K562 (cell line): ENCODE measurements around the gene ZNF774. TPM values are rescaled to one million over a fixed set of nuclear protein-coding genes. Genes with fewer than 3 reads are reported as not detected.

Experiments used
- ATAC-seq: fragments of 200-7000 bp; cut with Tn5 transposase; 3 replicates; pipeline ENCODE4 v1.9.1; 2020; ENCODE audit warnings: moderate library complexity
- BruUV-seq: library from RNA; stranded (reverse); fragments of 400-500 nt; replicated peaks from 2 replicates; lab custom pipeline; 2021; lab: Mats Ljungman, UMichigan
- CTCF ChIA-PET: fragments of 300-600 bp; formaldehyde crosslinking; extraction: SDS; loops from one replicate; lab custom pipeline; 2021; ENCODE audit warnings: low intra/inter-chr PET ratio; lab: Yijun Ruan, JAX
- POLR2A ChIA-PET: fragments of 300-600, 350-650 bp; sonication (Branson Sonifier 250); formaldehyde crosslinking; extraction: SDS; loops from one replicate; lab custom pipeline; 2021; ENCODE audit warnings: antibody characterized with exemption, inconsistent platforms; lab: Yijun Ruan, JAX
- DNase-seq, 4 experiments: peaks; one replicate each; pipeline versions ENCODE4 v3.0.0 to v3.0.0-alpha.2; 2011 to 2018; ENCODE audit warnings: low spot score in 3 of 4, mixed read lengths in 3 of 4; ENCODE audit errors: extremely low read depth in 1 of 4
- FAIRE-seq: peaks from 2 replicates; lab custom pipeline; 2011; peaks lifted over from hg19 to GRCh38; lab: Jason Lieb, UNC
- H2AFZ ChIP-seq: 2 replicates; pipeline ENCODE4 v1.6.0; 2011; ENCODE audit warnings: low read depth, low read length, control low read depth, inconsistent platforms
- H3K27ac ChIP-seq: fragments of 200-600 bp; 3 replicates; pipeline ENCODE4 v1.8.0; 2011; ENCODE audit warnings: low read depth, mild to moderate bottlenecking, control low read depth, inconsistent platforms, low read length, moderate library complexity, mixed read lengths; ENCODE audit errors: extremely low read depth
- H3K27me3 ChIP-seq, 2 experiments: fragments of 300-600 bp in 1 of 2; 2 replicates in 1 of 2; 3 replicates in 1 of 2; pipeline versions ENCODE4 v1.6.0 to v1.8.0; 2011; ENCODE audit warnings: inconsistent platforms in 2 of 2, low read length in 2 of 2, mild to moderate bottlenecking in 1 of 2, mixed read lengths in 1 of 2, moderate library complexity in 1 of 2; ENCODE audit not compliant: control insufficient read depth in 2 of 2, insufficient read depth in 2 of 2
- H3K36me3 ChIP-seq: fragments of 300-600 bp; 3 replicates; pipeline ENCODE4 v1.8.0; 2011; ENCODE audit warnings: mild to moderate bottlenecking, low read length, inconsistent platforms; ENCODE audit not compliant: control insufficient read depth, insufficient read depth
- H3K4me1 ChIP-seq, 2 experiments: fragments of 200-600 bp in 1 of 2; replicated peaks in 1 of 2; 2 replicates in 1 of 2; 3 replicates in 1 of 2; pipeline versions ENCODE4 v1.5.1 to v1.8.0; 2011; ENCODE audit warnings: inconsistent platforms in 2 of 2, low read length in 2 of 2, mild to moderate bottlenecking in 1 of 2, mixed read lengths in 1 of 2, moderate library complexity in 1 of 2; ENCODE audit not compliant: control insufficient read depth in 2 of 2, insufficient read depth in 2 of 2
- H3K4me2 ChIP-seq: 2 replicates; pipeline ENCODE4 v1.6.1; 2011; ENCODE audit warnings: low read length, control low read depth, inconsistent platforms, mixed read lengths; ENCODE audit not compliant: insufficient read depth
- H3K4me3 ChIP-seq: fragments of 200-600 bp; sonication (generic), shearing (Covaris generic); 2 replicates; pipeline ENCODE4 v1.5.1; 2016; ENCODE audit warnings: control low read depth, inconsistent platforms
- H3K79me2 ChIP-seq: fragments of 200-600 bp; 3 replicates; pipeline ENCODE4 v1.8.0; 2011; ENCODE audit warnings: low read length, inconsistent platforms; ENCODE audit not compliant: control insufficient read depth, insufficient read depth
- H3K9ac ChIP-seq, 2 experiments: 2 replicates each; pipeline versions ENCODE4 v1.6.0 to v1.6.1; 2011; ENCODE audit warnings: low read depth in 2 of 2, low read length in 2 of 2, control low read depth in 1 of 2, inconsistent platforms in 1 of 2, mild to moderate bottlenecking in 1 of 2, mixed read lengths in 1 of 2; ENCODE audit not compliant: insufficient read depth in 1 of 2
- H3K9me1 ChIP-seq: one replicate; pipeline ENCODE4 v1.6.0; 2011; ENCODE audit warnings: inconsistent platforms, mild to moderate bottlenecking, low read length, moderate library complexity; ENCODE audit not compliant: control insufficient read depth, insufficient read depth
- H3K9me3 ChIP-seq: replicated peaks from 2 replicates; pipeline ENCODE4 v1.5.1; 2011; ENCODE audit warnings: low read depth, low read length, inconsistent platforms; ENCODE audit not compliant: control insufficient read depth, insufficient read depth
- H4K20me1 ChIP-seq: replicated peaks from 2 replicates; pipeline ENCODE4 v1.6.1; 2011; ENCODE audit warnings: low read length, inconsistent platforms, mixed read lengths; ENCODE audit not compliant: control insufficient read depth, insufficient read depth
- BMI1 ChIP-seq: fragments of 150-350 bp; IDR thresholded peaks from 2 replicates; pipeline ENCODE4 v1.6.1; 2014; ENCODE audit warnings: low read length
- CBX1 ChIP-seq: sonication (generic); IDR thresholded peaks from 2 replicates; pipeline ENCODE4 v1.6.1; 2016; ENCODE audit warnings: antibody characterized with exemption, low read depth, mild to moderate bottlenecking
- CEBPB ChIP-seq: fragments of 450-650 bp; IDR thresholded peaks from 2 replicates; pipeline ENCODE4 v1.6.1; 2016; ENCODE audit warnings: missing genetic modification characterization, missing compliant biosample characterization
- CEBPG ChIP-seq, 3 experiments: fragments of 200-800 bp in 1 of 3; sonication (Bioruptor generic) in 1 of 3; sonication (generic) in 1 of 3; formaldehyde crosslinking in 1 of 3; IDR thresholded peaks in 2 of 3; conservative IDR thresholded peaks in 1 of 3; 2 replicates each; pipeline versions ENCODE4 v1.6.1 to v1.8.0; 2016 to 2022; ENCODE audit warnings: missing compliant biosample characterization in 2 of 3, missing genetic modification characterization in 2 of 3, mild to moderate bottlenecking in 1 of 3, missing genetic modification reagents in 1 of 3
- KAT7 ChIP-seq: sonication (generic); formaldehyde crosslinking; IDR thresholded peaks from 2 replicates; pipeline ENCODE4 v1.8.0; 2022; ENCODE audit warnings: missing genetic modification reagents, mild to moderate bottlenecking, borderline replicate concordance
- LCOR ChIP-seq: sonication (generic); formaldehyde crosslinking; IDR thresholded peaks from 2 replicates; pipeline ENCODE4 v1.8.0; 2022; ENCODE audit warnings: mild to moderate bottlenecking, missing genetic modification reagents
- MNT ChIP-seq, 2 experiments: fragments of 450-650 bp; conservative IDR thresholded peaks; 2 replicates each; pipeline ENCODE4 v1.6.1; 2017; ENCODE audit warnings: mild to moderate bottlenecking in 2 of 2, moderate library complexity in 2 of 2
- MTA1 ChIP-seq: fragments of 450-650 bp; IDR thresholded peaks from 2 replicates; pipeline ENCODE4 v1.6.1; 2017; ENCODE audit warnings: borderline replicate concordance
- POLR2A ChIP-seq: fragments of 450-650 bp; conservative IDR thresholded peaks from 2 replicates; pipeline ENCODE4 v1.6.1; 2016
- RBM25 ChIP-seq: fragments of 200-400 bp; formaldehyde crosslinking; IDR thresholded peaks from 2 replicates; pipeline ENCODE4 v1.6.1; 2018; ENCODE audit warnings: low read length, low read depth, moderate library complexity; ENCODE audit not compliant: severe bottlenecking
- TAF9B ChIP-seq: fragments of 450-650 bp; IDR thresholded peaks from 2 replicates; pipeline ENCODE4 v1.6.1; 2018; ENCODE audit warnings: mild to moderate bottlenecking; ENCODE audit not compliant: partially characterized antibody
- ZKSCAN1 ChIP-seq: fragments of 150-350 bp; IDR thresholded peaks from 2 replicates; pipeline ENCODE4 v1.6.1; 2016; ENCODE audit warnings: low read depth, low read length
- WGBS: fragments of 100-300 bp; shearing (Covaris generic); methylation state at CpG from one replicate; pipeline ENCODE4 v1.1.6; 2016; ENCODE audit warnings: low coverage, mixed read lengths; ENCODE audit not compliant: insufficient coverage; ENCODE audit errors: missing lambda C conversion rate; 5-methylcytosine and 5-hydroxymethylcytosine counted together
- in situ Hi-C: fragments of 300-500 bp; cut with MboI; formaldehyde crosslinking; loops from 4 replicates; pipeline ENCODE4 v1.15.0; 2018; ENCODE audit warnings: inconsistent platforms, mixed read lengths
- intact Hi-C: fragments of 100-400 bp; cut with micrococcal nuclease; formaldehyde crosslinking; loops from 2 replicates; pipeline ENCODE4 v1.14.2; 2022
- polyA plus RNA-seq, 8 experiments: library from polyadenylated mRNA; depleted of rRNA in 4 of 8; stranded (reverse) in 5 of 8; unstranded in 3 of 8; fragments of >200 nt; fragmentation: Nextera tagmentation in 2 of 8; fragmentation: Illumina TruSeq in 1 of 8; extraction: Ambion mirVana in 2 of 8; extraction: Trizol in 1 of 8; gene quantifications; 2 replicates each; pipeline versions ENCODE4 v1.2.1 to v1.2.3, GENCODE V29; 2011 to 2014; ENCODE audit warnings: inconsistent platforms in 1 of 8, missing spikeins in 1 of 8
- total RNA-seq, 7 experiments: library from RNA; depleted of rRNA in 6 of 7; stranded (reverse); fragments of >200 nt in 6 of 7; fragmentation: Illumina TruSeq in 2 of 7; extraction: Trizol in 2 of 7; gene quantifications; 2 replicates each; pipeline versions ENCODE4 v1.2.1 to v1.2.3, GENCODE V29; 2011 to 2021; ENCODE audit warnings: low replicate concordance in 1 of 7
- TF ChIP-seq, protein P1 (sequence below): fragments of 450-650 bp; IDR thresholded peaks from 2 replicates; pipeline ENCODE4 v1.6.1; 2016; ENCODE audit warnings: mild to moderate bottlenecking

Gene ZNF774
- total and polyA plus RNA-seq, 9 of the 15 experiments (the other 6 are each of a cell fraction or from before 2014, with no cell fraction given), result 0.32 to 2.0 (median 1.2) TPM

- ATAC-seq (no peak), DNase-seq (no peak)
- intact Hi-C loops, result no loop called here
Observed at GRCh38 chr15:90305932-90306331, 46.2 kb upstream of the ZNF774 start.

More at GRCh38 chr15:90305932-90306331, 46.2 kb upstream of the ZNF774 start:
- no peak overlapping the region for H3K27ac ChIP-seq
- peaks cover 7 to 17% of the 10 kb centered on the region in 2 experiments for H3K4me1 ChIP-seq
- TF ChIP-seq, protein P1, sequence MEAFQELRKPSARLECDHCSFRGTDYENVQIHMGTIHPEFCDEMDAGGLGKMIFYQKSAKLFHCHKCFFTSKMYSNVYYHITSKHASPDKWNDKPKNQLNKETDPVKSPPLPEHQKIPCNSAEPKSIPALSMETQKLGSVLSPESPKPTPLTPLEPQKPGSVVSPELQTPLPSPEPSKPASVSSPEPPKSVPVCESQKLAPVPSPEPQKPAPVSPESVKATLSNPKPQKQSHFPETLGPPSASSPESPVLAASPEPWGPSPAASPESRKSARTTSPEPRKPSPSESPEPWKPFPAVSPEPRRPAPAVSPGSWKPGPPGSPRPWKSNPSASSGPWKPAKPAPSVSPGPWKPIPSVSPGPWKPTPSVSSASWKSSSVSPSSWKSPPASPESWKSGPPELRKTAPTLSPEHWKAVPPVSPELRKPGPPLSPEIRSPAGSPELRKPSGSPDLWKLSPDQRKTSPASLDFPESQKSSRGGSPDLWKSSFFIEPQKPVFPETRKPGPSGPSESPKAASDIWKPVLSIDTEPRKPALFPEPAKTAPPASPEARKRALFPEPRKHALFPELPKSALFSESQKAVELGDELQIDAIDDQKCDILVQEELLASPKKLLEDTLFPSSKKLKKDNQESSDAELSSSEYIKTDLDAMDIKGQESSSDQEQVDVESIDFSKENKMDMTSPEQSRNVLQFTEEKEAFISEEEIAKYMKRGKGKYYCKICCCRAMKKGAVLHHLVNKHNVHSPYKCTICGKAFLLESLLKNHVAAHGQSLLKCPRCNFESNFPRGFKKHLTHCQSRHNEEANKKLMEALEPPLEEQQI, result no peak
- TF ChIP-seq MNT (conservative IDR thresholded peaks at IDR 0.05) (no peak), CEBPB (tag) (peak; percentile 58; the same call in 1 of the 2 replicates), KAT7 (CRISPR knock-in tag) (no peak), TAF9B (no peak), ZKSCAN1 (no peak), BMI1 (no peak), RBM25 (peak; percentile 43), LCOR (CRISPR knock-in tag) (no peak), CBX1 (no peak), MTA1 (no peak), CEBPG (CRISPR knock-in tag; IDR thresholded peaks at IDR 0.05) (no peak), CEBPG (tag; conservative IDR thresholded peaks at IDR 0.05 in 1 of 2, IDR thresholded peaks at IDR 0.05 in 1 of 2) (peak in 1 of 2 experiments; percentile 40; a peak in 1 of 4 replicates), POLR2A (no peak)
- no peak for FAIRE-seq
- peak overlapping the region; percentile 66 for H2AFZ ChIP-seq
- H3K4me2 ChIP-seq, result no peak overlapping the region
- H3K9ac ChIP-seq, result no peak overlapping the region
- no TSS peak for BruUV-seq
- CTCF ChIA-PET, result no interaction called here
- POLR2A ChIA-PET, result interaction anchor here (0.6 kb wide), 1 partner anchor 387 kb away, joined by 3 read pairs; no protein-coding TSS in a partner anchor
- H3K9me3 ChIP-seq, result no peaks in the 10 kb centered on the region
- in situ Hi-C loops, result loop anchor here (25.0 kb wide), 1 partner anchor 931 kb away; no protein-coding TSS in a partner anchor
- H3K9me1 ChIP-seq, result peaks cover 3% of the 10 kb centered on the region
- H4K20me1 ChIP-seq, result no peaks in the 10 kb centered on the region
- H3K4me3 ChIP-seq, result no peak overlapping the region
- 61% methylated on average over 3 of the region's 3 CpGs for WGBS
- H3K79me2 ChIP-seq, result no peaks in the 10 kb centered on the region
- H3K36me3 ChIP-seq, result no peaks in the 10 kb centered on the region
- H3K27me3 ChIP-seq, result no peaks in the 10 kb centered on the region
